ENCODE results near the gene NDUFS3. TPM values are rescaled to one million over a fixed set of nuclear protein-coding genes. Genes with fewer than 3 reads are reported as not detected.
"Not testable (repeated sequence)": the region's sequence is repeated elsewhere in the genome, so short reads cannot be mapped to it uniquely, and the experiment has no call there.

The NDUFS3 gene
- total RNA-seq (79.1 and 128 TPM in 2 replicates), polyA plus RNA-seq (210 and 232 TPM in 2 replicates)

DNA sequence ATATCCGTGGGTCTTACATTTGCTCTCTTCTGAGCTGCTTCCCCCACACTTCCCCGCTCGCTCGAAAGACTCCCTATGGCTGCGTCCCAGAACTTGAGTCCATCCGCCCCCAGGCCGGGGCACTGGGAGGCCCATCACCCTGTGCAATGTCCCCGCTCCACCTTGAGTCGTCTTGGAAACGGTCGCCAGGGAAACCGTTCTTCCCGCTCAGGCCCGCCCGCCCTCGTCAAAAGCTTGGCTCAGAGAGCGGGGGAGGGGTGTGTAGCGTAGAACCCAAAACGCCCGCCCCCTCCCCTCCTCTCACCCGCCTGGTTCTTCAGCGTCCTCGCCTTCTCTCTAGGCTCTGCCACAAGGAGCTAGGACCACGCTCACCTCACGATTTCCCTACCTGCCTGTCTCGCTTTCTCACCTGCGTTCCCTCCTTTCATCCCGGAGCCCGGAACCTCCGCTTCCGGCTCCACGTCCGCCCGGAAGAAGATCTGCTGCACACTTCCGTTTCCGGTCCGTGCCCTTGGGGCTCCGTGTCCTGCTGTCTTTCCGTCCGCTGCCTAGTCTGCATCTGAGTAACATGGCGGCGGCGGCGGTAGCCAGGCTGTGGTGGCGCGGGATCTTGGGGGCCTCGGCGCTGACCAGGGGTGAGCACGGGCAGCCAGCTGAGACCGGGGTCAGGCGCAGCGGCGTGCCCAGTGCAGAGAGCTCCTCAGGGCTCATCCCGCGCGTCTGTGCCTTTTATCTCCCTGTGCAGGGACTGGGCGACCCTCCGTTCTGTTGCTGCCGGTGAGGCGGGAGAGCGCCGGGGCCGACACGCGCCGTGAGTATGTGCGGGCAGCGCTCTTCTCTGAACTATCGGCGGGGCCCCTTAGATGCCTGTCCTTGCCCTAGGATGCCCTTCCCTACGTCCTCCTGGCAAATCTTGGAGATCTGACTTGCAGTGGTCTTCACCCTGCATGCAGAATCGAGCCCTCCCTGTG is at the start of gene NDUFS3, which contains the start of gene KBTBD4:
TSS of gene NDUFS3 (plus strand) at position 551 of the 971 bp plus-strand sequence. CDS start at position 569, 18 bp downstream.
TSS of gene KBTBD4 (minus strand) at position 447 of the 971 bp plus-strand sequence. CDS start at position 428, 19 bp downstream.
- H3K27ac ChIP-seq: peak within 1 kb of the TSS; percentile 91
- TF ChIP-seq, protein P1, sequence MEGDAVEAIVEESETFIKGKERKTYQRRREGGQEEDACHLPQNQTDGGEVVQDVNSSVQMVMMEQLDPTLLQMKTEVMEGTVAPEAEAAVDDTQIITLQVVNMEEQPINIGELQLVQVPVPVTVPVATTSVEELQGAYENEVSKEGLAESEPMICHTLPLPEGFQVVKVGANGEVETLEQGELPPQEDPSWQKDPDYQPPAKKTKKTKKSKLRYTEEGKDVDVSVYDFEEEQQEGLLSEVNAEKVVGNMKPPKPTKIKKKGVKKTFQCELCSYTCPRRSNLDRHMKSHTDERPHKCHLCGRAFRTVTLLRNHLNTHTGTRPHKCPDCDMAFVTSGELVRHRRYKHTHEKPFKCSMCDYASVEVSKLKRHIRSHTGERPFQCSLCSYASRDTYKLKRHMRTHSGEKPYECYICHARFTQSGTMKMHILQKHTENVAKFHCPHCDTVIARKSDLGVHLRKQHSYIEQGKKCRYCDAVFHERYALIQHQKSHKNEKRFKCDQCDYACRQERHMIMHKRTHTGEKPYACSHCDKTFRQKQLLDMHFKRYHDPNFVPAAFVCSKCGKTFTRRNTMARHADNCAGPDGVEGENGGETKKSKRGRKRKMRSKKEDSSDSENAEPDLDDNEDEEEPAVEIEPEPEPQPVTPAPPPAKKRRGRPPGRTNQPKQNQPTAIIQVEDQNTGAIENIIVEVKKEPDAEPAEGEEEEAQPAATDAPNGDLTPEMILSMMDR (IDR thresholded peaks at IDR 0.05; ENCODE audit: low read depth, low read length): no peak
- H3K36me3 ChIP-seq: peaks cover 43% of the 10 kb centered on the region
- H3K4me1 ChIP-seq (ENCODE audit: low read depth): peaks cover 12% of the 10 kb centered on the region
- no peaks in the 10 kb centered on the region for H3K27me3 ChIP-seq
- no peaks in the 10 kb centered on the region for H3K9me3 ChIP-seq (ENCODE audit: low read depth)
- peak; percentile 92 to 94 for DNase-seq (ENCODE audit: low read depth in 1 of 2, low spot score in 1 of 2)
- H3K4me3 ChIP-seq: peak within 1 kb of the TSS; percentile 92

DNA sequence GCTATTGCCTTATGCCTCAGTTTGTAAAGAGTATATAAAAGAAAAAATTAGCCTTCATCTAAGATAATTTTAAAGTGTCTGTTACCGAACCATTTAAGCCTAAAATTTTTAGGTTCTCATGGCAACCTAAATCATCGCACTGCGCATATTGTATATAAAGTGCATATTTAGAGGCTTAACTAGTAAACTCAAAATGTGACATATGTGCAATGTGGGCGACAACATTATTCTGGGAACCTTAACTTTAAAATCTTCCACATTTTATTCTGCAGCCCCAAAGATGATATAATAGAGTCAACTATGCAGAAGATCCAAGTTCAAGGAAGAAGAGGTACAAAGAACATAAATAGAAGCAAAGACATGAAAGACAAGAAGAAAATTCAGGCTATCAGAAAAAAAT is 48.9 kb upstream of the NDUFS3 start:
- H3K4me1 ChIP-seq (ENCODE audit: low read depth): peaks cover 38% of the 10 kb centered on the region

DNA sequence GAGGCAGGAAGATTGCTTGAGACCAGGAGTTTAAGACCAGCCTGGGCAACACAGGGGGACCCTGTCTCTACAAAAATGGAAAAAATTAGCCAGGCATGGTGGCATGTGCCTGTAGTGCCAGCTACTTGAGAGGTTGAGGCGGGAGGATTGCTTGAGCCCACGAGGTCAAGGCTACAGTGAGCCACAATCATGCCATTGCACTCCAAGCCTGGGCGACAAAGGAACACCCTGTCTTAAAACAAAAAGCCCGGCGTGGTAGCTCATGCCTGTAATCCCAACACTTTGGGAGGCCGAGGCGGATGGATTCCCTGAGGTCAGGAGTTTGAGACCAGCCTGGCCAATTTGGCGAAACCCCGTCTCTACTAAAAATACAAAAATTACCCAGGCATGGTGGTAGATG is 48.2 kb upstream of the NDUFS3 start:
- Histone ChIP-seq H3K4me1 (ENCODE audit: low read depth) (peaks cover 30% of the 10 kb centered on the region), H3K27ac (peak overlapping the region; percentile 39)
- not testable (repeated sequence) for H3K9me3 ChIP-seq (ENCODE audit: low read depth); H3K36me3 ChIP-seq; H3K27me3 ChIP-seq; DNase-seq (ENCODE audit: low read depth in 1 of 2, low spot score in 1 of 2); H3K4me3 ChIP-seq

More for the DNA sequence above, 48.9 kb upstream of the NDUFS3 start:
- Histone ChIP-seq H3K27me3 (no peaks in the 10 kb centered on the region), H3K27ac (peak overlapping the region; percentile 39), H3K9me3 (ENCODE audit: low read depth) (no peaks in the 10 kb centered on the region), H3K36me3 (no peaks in the 10 kb centered on the region), H3K4me3 (no peak overlapping the region)
- TF ChIP-seq, protein P1 (IDR thresholded peaks at IDR 0.05; ENCODE audit: low read depth, low read length): no peak
- no peak for DNase-seq (ENCODE audit: low read depth in 1 of 2, low spot score in 1 of 2)

DNA sequence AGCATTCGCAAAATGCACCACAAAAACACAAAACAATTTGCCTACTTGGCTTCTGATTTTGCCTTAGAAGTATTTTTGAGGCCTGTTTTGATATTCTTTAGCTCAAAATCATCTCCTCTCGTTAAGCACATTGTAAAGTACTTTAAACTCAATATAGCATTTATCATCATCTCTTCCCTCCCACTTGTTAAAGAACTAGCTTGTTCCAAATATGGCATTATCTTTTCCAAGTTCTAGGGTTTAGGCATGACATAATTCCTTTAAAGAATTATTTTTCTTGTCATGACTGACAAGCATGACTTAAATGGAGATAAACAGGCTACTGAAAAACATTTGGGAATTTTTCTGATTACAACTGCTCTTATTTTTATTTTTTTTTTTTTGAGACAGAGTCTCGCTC is 47.2 kb upstream of the NDUFS3 start:
- TF ChIP-seq, protein P1 (IDR thresholded peaks at IDR 0.05; ENCODE audit: low read depth, low read length): no peak
- no peak overlapping the region for H3K4me3 ChIP-seq
- H3K9me3 ChIP-seq (ENCODE audit: low read depth): no peaks in the 10 kb centered on the region
- no peaks in the 10 kb centered on the region for H3K36me3 ChIP-seq
- peaks cover 27% of the 10 kb centered on the region for H3K4me1 ChIP-seq (ENCODE audit: low read depth)
- peak in 1 of 2 donors; percentile 44 for DNase-seq (ENCODE audit: low read depth in 1 of 2, low spot score in 1 of 2)
- H3K27ac ChIP-seq: peak overlapping the region; percentile 39
- H3K27me3 ChIP-seq: no peaks in the 10 kb centered on the region

DNA sequence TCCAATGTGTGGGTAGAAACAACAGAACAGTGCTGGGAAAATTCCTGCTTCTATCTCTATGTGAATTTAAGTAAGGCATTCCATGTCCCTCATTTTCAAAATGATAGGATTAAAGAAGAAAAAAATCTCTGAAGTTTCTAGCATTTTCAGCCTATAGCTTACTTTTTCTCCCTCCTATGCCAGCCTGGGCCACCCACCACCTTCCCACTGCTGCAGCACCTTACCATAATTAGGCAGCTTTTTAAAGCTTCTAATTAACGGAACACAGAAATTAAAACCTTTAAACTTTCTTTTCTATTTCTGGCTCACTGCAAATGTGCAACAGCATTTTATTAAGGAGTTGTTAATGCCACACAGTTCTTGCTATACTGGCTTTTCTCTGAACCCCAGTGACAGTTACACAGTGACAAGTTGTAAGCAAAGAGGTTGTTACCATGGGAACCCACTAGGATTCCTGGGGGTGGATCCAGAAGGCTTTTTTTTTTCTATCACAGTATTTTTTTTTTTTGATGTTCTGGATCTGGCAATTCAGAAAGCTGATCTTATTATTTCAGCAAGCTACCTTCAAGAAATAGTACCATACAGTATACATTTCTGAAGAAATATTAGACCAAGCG is 46.2 kb upstream of the NDUFS3 start:
- Histone ChIP-seq H3K9me3 (ENCODE audit: low read depth) (no peaks in the 10 kb centered on the region), H3K36me3 (no peaks in the 10 kb centered on the region), H3K27me3 (no peaks in the 10 kb centered on the region), H3K4me1 (ENCODE audit: low read depth) (peaks cover 21% of the 10 kb centered on the region), H3K27ac (peak overlapping the region; percentile 39), H3K4me3 (no peak overlapping the region)
- peak; percentile 50 for DNase-seq (ENCODE audit: low read depth in 1 of 2, low spot score in 1 of 2)
- TF ChIP-seq, protein P1 (IDR thresholded peaks at IDR 0.05; ENCODE audit: low read depth, low read length): no peak

Data from cardiac muscle cell (in vitro differentiated cells and primary cell).